IMR-90 (cell line): ENCODE data around the gene CYP4F3. TPM values are rescaled to one million over a fixed set of nuclear protein-coding genes. Genes with fewer than 3 reads are reported as not detected.

Experiments used
- ATAC-seq: fragments of 200-7000 bp; cut with Tn5 transposase; 2 replicates; pipeline ENCODE4 v1.9.1; 2020; ENCODE audit warnings: low read depth, mild to moderate bottlenecking, moderate library complexity
- BruUV-seq: library from RNA; stranded (reverse); fragments of 400-500 nt; replicated peaks from 2 replicates; lab custom pipeline; 2021; lab: Mats Ljungman, UMichigan
- CTCF ChIA-PET: fragments of 300-600 bp; formaldehyde crosslinking; extraction: SDS; loops from one replicate; lab custom pipeline; 2021; ENCODE audit warnings: antibody characterized with exemption; lab: Yijun Ruan, JAX
- POLR2A ChIA-PET: fragments of 300-600 bp; sonication (Branson Sonifier 250); formaldehyde crosslinking; loops from one replicate; lab custom pipeline; 2022; ENCODE audit warnings: antibody characterized with exemption; ENCODE audit not compliant: unreplicated experiment; lab: Charles Lee
- DNase-seq: peaks from one replicate; pipeline ENCODE4 v3.0.0; 2013
- H2AFZ ChIP-seq: replicated peaks from 2 replicates; pipeline ENCODE3; 2013; ENCODE audit warnings: low read length, mild to moderate bottlenecking; ENCODE audit not compliant: poor library complexity
- H2AK5ac ChIP-seq: 2 replicates; pipeline ENCODE4 v1.6.1; 2013; ENCODE audit warnings: low read depth, low read length, inconsistent platforms
- H2AK9ac ChIP-seq: replicated peaks from 2 replicates; pipeline ENCODE3; 2013; ENCODE audit warnings: mild to moderate bottlenecking, low read depth, low read length, moderate library complexity; ENCODE audit not compliant: poor library complexity
- H2BK120ac ChIP-seq: 2 replicates; pipeline ENCODE4 v1.6.1; 2013; ENCODE audit warnings: low read depth, low read length, inconsistent platforms
- H2BK15ac ChIP-seq: 3 replicates; pipeline ENCODE4 v1.6.1; 2013; ENCODE audit warnings: low read depth, low read length, inconsistent platforms
- H2BK20ac ChIP-seq: 2 replicates; pipeline ENCODE4 v1.6.1; 2013; ENCODE audit warnings: low read depth, mild to moderate bottlenecking, inconsistent platforms, low read length, moderate library complexity
- H2BK5ac ChIP-seq: 2 replicates; pipeline ENCODE4 v1.6.1; 2013; ENCODE audit warnings: mild to moderate bottlenecking, low read depth, low read length, inconsistent platforms; ENCODE audit not compliant: poor library complexity, severe bottlenecking
- H3K14ac ChIP-seq: replicated peaks from 2 replicates; pipeline ENCODE4 v1.6.1; 2013; ENCODE audit warnings: low read depth, low read length, inconsistent platforms
- H3K18ac ChIP-seq: 2 replicates; pipeline ENCODE4 v1.6.1; 2013; ENCODE audit warnings: low read depth, low read length, control low read depth
- H3K23ac ChIP-seq: 2 replicates; pipeline ENCODE4 v1.6.1; 2013; ENCODE audit warnings: low read depth, low read length, inconsistent platforms
- H3K27ac ChIP-seq: 2 replicates; pipeline ENCODE4 v1.5.1; 2013; ENCODE audit warnings: mild to moderate bottlenecking, control low read depth, low read length; ENCODE audit not compliant: insufficient read depth
- H3K27me3 ChIP-seq: 2 replicates; pipeline ENCODE4 v1.6.1; 2013; ENCODE audit warnings: low read length; ENCODE audit not compliant: control insufficient read depth, insufficient read depth
- H3K36me3 ChIP-seq: 2 replicates; pipeline ENCODE4 v1.6.1; 2013; ENCODE audit warnings: low read length, mixed read lengths; ENCODE audit not compliant: control insufficient read depth, insufficient read depth
- H3K4ac ChIP-seq: 2 replicates; pipeline ENCODE4 v1.6.1; 2013; ENCODE audit warnings: low read depth, low read length, inconsistent platforms
- H3K4me1 ChIP-seq: 2 replicates; pipeline ENCODE4 v1.6.1; 2013; ENCODE audit warnings: low read length, mixed read lengths; ENCODE audit not compliant: control insufficient read depth, insufficient read depth
- H3K4me2 ChIP-seq: 2 replicates; pipeline ENCODE4 v1.6.1; 2013; ENCODE audit warnings: low read depth, mild to moderate bottlenecking, control low read depth, low read length, moderate library complexity
- H3K4me3 ChIP-seq: 2 replicates; pipeline ENCODE4 v1.5.1; 2013; ENCODE audit warnings: low read depth, mild to moderate bottlenecking, control low read depth, low read length, moderate library complexity; ENCODE audit not compliant: insufficient read depth
- H3K56ac ChIP-seq: 2 replicates; pipeline ENCODE4 v1.6.1; 2013; ENCODE audit warnings: low read length, inconsistent platforms; ENCODE audit not compliant: insufficient read depth; ENCODE audit errors: extremely low read depth
- H3K79me1 ChIP-seq, 2 experiments: 2 replicates each; pipeline ENCODE4 v1.6.1; 2013; ENCODE audit warnings: low read length in 2 of 2, inconsistent platforms in 1 of 2, low read depth in 1 of 2
- H3K9ac ChIP-seq: 2 replicates; pipeline ENCODE4 v1.6.1; 2013; ENCODE audit warnings: low read depth, low read length, control low read depth
- H3K9me1 ChIP-seq: 2 replicates; pipeline ENCODE4 v1.6.1; 2013; ENCODE audit warnings: low read length, inconsistent platforms; ENCODE audit not compliant: insufficient read depth
- H3K9me3 ChIP-seq: 2 replicates; pipeline ENCODE4 v1.6.1; 2013; ENCODE audit warnings: low read length; ENCODE audit not compliant: control insufficient read depth, insufficient read depth
- H4K20me1 ChIP-seq: 2 replicates; pipeline ENCODE4 v1.6.1; 2013; ENCODE audit warnings: low read length, inconsistent platforms; ENCODE audit not compliant: insufficient read depth
- H4K5ac ChIP-seq: 2 replicates; pipeline ENCODE4 v1.6.1; 2013; ENCODE audit warnings: mild to moderate bottlenecking, low read depth, low read length, control low read depth
- H4K8ac ChIP-seq, 2 experiments: 2 replicates each; pipeline ENCODE4 v1.6.1; 2013; ENCODE audit warnings: low read depth in 2 of 2, low read length in 2 of 2, control low read depth in 1 of 2, inconsistent platforms in 1 of 2
- H4K91ac ChIP-seq: 2 replicates; pipeline ENCODE4 v1.6.1; 2013; ENCODE audit warnings: low read depth, low read length, inconsistent platforms; ENCODE audit not compliant: insufficient read depth
- BHLHE40 ChIP-seq: fragments of 150-350 bp; IDR thresholded peaks from 2 replicates; pipeline ENCODE4 v1.6.1; 2016; ENCODE audit warnings: mild to moderate bottlenecking, low read depth, low read length
- CEBPB ChIP-seq: IDR thresholded peaks from 2 replicates; pipeline ENCODE4 v1.6.1; 2012; ENCODE audit warnings: low read depth, low read length, improper control_type of control experiment
- CHD1 ChIP-seq: IDR thresholded peaks from 2 replicates; pipeline ENCODE4 v1.6.1; 2012; ENCODE audit warnings: low read depth, low read length, improper control_type of control experiment
- FOS ChIP-seq: fragments of 150-350 bp; IDR thresholded peaks from 2 replicates; pipeline ENCODE4 v1.6.1; 2016; ENCODE audit warnings: low read depth, low read length
- MAFK ChIP-seq: IDR thresholded peaks from 2 replicates; pipeline ENCODE4 v1.6.1; 2012; ENCODE audit warnings: low read depth, low read length, improper control_type of control experiment
- POLR2A ChIP-seq: IDR thresholded peaks from 2 replicates; pipeline ENCODE4 v1.6.1; 2012; ENCODE audit warnings: mild to moderate bottlenecking, low read depth, low read length
- RFX5 ChIP-seq: IDR thresholded peaks from 2 replicates; pipeline ENCODE4 v1.8.0; 2012; ENCODE audit warnings: low read depth, mild to moderate bottlenecking, low read length, moderate library complexity
- SMC3 ChIP-seq: fragments of 150-350 bp; IDR thresholded peaks from 2 replicates; pipeline ENCODE4 v1.6.1; 2016; ENCODE audit warnings: low read depth, mild to moderate bottlenecking, antibody characterized with exemption, low read length, moderate library complexity
- WGBS, 2 experiments: methylation state at CpG; one replicate each; pipeline versions ENCODE4 v1.1.5 to v1.1.7; 2013; ENCODE audit warnings: missing lambda C conversion rate in 2 of 2; ENCODE audit not compliant: insufficient read length in 1 of 2; ENCODE audit errors: extremely low coverage in 2 of 2; 5-methylcytosine and 5-hydroxymethylcytosine counted together
- dilution Hi-C: fragments of 300-500 bp; cut with HindIII; formaldehyde crosslinking; loops from one replicate; pipeline ENCODE4 v1.14.3; 2018; ENCODE audit warnings: low sequenced_read_pairs; ENCODE audit not compliant: unreplicated experiment
- in situ Hi-C: fragments of 300-500 bp; cut with MboI; formaldehyde crosslinking; loops from 3 replicates; pipeline ENCODE4 v1.14.3; 2019; ENCODE audit warnings: low sequenced_read_pairs, inconsistent platforms, mixed read lengths
- intact Hi-C: fragments of 100-400 bp; cut with micrococcal nuclease; formaldehyde crosslinking; loops from 2 replicates; pipeline ENCODE4 v1.10.0; 2022
- polyA plus RNA-seq, 3 experiments: library from polyadenylated mRNA; depleted of rRNA; stranded (reverse); fragments of >200 nt; gene quantifications; 2 replicates each; pipeline ENCODE4 v1.2.3, GENCODE V29; 2012; ENCODE audit warnings: low replicate concordance in 1 of 3
- total RNA-seq: library from RNA; depleted of rRNA; stranded (reverse); fragments of >200 nt; gene quantifications from 2 replicates; pipeline ENCODE4 v1.2.3, GENCODE V29; 2012
- TF ChIP-seq, protein P1 (sequence below): conservative IDR thresholded peaks from 2 replicates; pipeline ENCODE4 v1.5.1; 2012; ENCODE audit warnings: mild to moderate bottlenecking, low read depth, low read length, improper control_type of control experiment
- TF ChIP-seq, protein P2 (sequence below): fragments of 150-350 bp; IDR thresholded peaks from 2 replicates; pipeline ENCODE4 v1.6.1; 2016; ENCODE audit warnings: low read depth, mild to moderate bottlenecking, low read length, moderate library complexity, borderline replicate concordance

CYP4F3 gene
- total and polyA plus RNA-seq, 2 of the 4 experiments (the other 2 are of a cell fraction) = not detected

DNA sequence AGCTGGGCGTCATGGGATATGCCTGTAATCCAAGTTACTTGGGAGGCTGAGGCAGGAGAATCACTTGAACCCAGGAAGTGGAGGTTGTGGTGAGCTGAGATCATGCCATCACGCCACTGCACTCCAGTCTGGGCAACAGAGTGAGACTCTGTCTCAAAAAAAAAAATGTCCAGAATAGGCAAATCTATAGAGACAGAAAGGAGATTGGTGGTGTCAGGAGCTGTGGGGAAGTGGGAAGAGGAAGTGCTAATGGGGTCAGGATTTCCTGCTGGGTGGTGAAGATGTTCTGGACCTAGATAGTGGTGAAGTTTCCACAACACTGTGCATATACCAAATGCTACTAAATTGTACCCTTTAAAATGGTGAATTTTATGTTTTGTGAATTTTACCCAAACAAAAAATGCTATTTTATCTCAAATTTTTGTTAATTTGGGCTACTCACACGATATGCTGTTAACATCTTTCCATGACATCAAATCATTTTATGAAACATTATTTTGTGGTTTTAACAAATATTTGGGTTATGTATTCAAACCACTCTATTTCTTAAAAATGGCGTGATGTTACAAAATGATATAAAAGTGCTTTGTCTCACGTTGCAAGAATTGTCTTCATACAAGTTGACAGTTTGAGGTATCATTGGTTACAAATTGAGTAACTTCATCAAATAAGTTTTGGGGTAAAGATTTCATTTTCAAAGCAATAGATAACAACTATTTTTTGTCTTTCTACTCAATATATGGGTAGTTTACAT lies 7.4 kb upstream of the CYP4F3 start:
- intact Hi-C loops = no loop called here
- H3K56ac ChIP-seq = no peak overlapping the region
- no peak overlapping the region for H2BK20ac ChIP-seq
- H3K27me3 ChIP-seq = no peaks in the 10 kb centered on the region
- CTCF ChIA-PET = no interaction called here
- H3K18ac ChIP-seq = no peak overlapping the region
- H2BK120ac ChIP-seq = no peak overlapping the region
- DNase-seq = no peak
- H3K4me2 ChIP-seq = no peak overlapping the region
- no peaks in the 10 kb centered on the region for H3K9me1 ChIP-seq
- no peak overlapping the region for H3K27ac ChIP-seq
- no peak overlapping the region for H3K14ac ChIP-seq
- TF ChIP-seq CHD1 (no peak), POLR2A (no peak), BHLHE40 (no peak), SMC3 (no peak), CEBPB (no peak), RFX5 (no peak), MAFK (no peak), FOS (no peak)
- TF ChIP-seq, protein P1, sequence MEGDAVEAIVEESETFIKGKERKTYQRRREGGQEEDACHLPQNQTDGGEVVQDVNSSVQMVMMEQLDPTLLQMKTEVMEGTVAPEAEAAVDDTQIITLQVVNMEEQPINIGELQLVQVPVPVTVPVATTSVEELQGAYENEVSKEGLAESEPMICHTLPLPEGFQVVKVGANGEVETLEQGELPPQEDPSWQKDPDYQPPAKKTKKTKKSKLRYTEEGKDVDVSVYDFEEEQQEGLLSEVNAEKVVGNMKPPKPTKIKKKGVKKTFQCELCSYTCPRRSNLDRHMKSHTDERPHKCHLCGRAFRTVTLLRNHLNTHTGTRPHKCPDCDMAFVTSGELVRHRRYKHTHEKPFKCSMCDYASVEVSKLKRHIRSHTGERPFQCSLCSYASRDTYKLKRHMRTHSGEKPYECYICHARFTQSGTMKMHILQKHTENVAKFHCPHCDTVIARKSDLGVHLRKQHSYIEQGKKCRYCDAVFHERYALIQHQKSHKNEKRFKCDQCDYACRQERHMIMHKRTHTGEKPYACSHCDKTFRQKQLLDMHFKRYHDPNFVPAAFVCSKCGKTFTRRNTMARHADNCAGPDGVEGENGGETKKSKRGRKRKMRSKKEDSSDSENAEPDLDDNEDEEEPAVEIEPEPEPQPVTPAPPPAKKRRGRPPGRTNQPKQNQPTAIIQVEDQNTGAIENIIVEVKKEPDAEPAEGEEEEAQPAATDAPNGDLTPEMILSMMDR = no peak
- TF ChIP-seq, protein P2, sequence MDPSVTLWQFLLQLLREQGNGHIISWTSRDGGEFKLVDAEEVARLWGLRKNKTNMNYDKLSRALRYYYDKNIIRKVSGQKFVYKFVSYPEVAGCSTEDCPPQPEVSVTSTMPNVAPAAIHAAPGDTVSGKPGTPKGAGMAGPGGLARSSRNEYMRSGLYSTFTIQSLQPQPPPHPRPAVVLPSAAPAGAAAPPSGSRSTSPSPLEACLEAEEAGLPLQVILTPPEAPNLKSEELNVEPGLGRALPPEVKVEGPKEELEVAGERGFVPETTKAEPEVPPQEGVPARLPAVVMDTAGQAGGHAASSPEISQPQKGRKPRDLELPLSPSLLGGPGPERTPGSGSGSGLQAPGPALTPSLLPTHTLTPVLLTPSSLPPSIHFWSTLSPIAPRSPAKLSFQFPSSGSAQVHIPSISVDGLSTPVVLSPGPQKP = no peak
- no peaks in the 10 kb centered on the region for H3K36me3 ChIP-seq
- H3K4me3 ChIP-seq = no peak overlapping the region
- in situ Hi-C loops = loop anchor here (25.0 kb wide), 2 partner anchors 554 to 779 kb away; partner anchors contain the start of genes AP1M1 and FAM32A
- no peaks in the 10 kb centered on the region for H3K4me1 ChIP-seq
- no peak overlapping the region for H4K8ac ChIP-seq
- H4K91ac ChIP-seq = no peak overlapping the region
- dilution Hi-C loops = no loop called here
- H2AK5ac ChIP-seq = no peak overlapping the region
- H2AFZ ChIP-seq = no peak overlapping the region
- H2BK15ac ChIP-seq = no peak overlapping the region
- H3K9ac ChIP-seq = no peak overlapping the region
- POLR2A ChIA-PET = no interaction called here
- H2AK9ac ChIP-seq = no peak overlapping the region
- H3K79me1 ChIP-seq = no peaks in the 10 kb centered on the region
- no peak overlapping the region for H3K23ac ChIP-seq
- no peak overlapping the region for H2BK5ac ChIP-seq
- no TSS peak for BruUV-seq
- H3K4ac ChIP-seq = no peak overlapping the region
- no peaks in the 10 kb centered on the region for H4K20me1 ChIP-seq
- ATAC-seq = no peak
- H4K5ac ChIP-seq = no peak overlapping the region
- 13% methylated on average over 2 of the region's 5 CpGs; no CpG with 5 or more reads in 1 of the 2 experiments for WGBS, 2 experiments
- peaks cover 4% of the 10 kb centered on the region; the same call in 1 of the 2 replicates for H3K9me3 ChIP-seq
